Measurements from ENCODE around the gene HMG20A.
"Not testable (repeated sequence)": the region's sequence is repeated elsewhere in the genome, so short reads cannot be mapped to it uniquely, and the experiment has no call there.

The HMG20A gene

GRCh38 chr15:77420610-77421369, at the start of gene HMG20A:
Gene HMG20A, plus strand, starts transcription at chr15:77420888. Its CDS starts 37,520 bp downstream, at chr15:77458408.
- DNase-seq, result peak; percentile 83

- no peak for DNase-seq
Measured at GRCh38 chr15:77371850-77372563, 48.7 kb upstream of the HMG20A start.

- DNase-seq, result no peak
Measured at GRCh38 chr15:77373441-77373840, 47.2 kb upstream of the HMG20A start.

GRCh38 chr15:77375133-77375532, 45.6 kb upstream of the HMG20A start:
- DNase-seq, result no peak

- DNase-seq, result no peak
Measured at GRCh38 chr15:77376770-77377169, 43.9 kb upstream of the HMG20A start.

- DNase-seq, result no peak
Measured at GRCh38 chr15:77380033-77380432, 40.7 kb upstream of the HMG20A start.

- no peak for DNase-seq
Measured at GRCh38 chr15:77384086-77384485, 36.6 kb upstream of the HMG20A start.

GRCh38 chr15:77384589-77385359, 35.9 kb upstream of the HMG20A start:
- DNase-seq, result no peak

GRCh38 chr15:77386626-77387025, 34.1 kb upstream of the HMG20A start:
- DNase-seq, result no peak

- no peak for DNase-seq
Measured at GRCh38 chr15:77387365-77388105, 33.2 kb upstream of the HMG20A start.

- DNase-seq, result no peak
Measured at GRCh38 chr15:77391372-77391951, 29.2 kb upstream of the HMG20A start.

GRCh38 chr15:77392762-77393470, 27.8 kb upstream of the HMG20A start:
- DNase-seq, result no peak

- no peak for DNase-seq
Measured at GRCh38 chr15:77393471-77393840, 27.2 kb upstream of the HMG20A start.

GRCh38 chr15:77395013-77395774, 25.5 kb upstream of the HMG20A start:
- DNase-seq, result no peak

- DNase-seq, result no peak
Measured at GRCh38 chr15:77396692-77397091, 24.0 kb upstream of the HMG20A start.

GRCh38 chr15:77398927-77399326, 21.8 kb upstream of the HMG20A start:
- no peak for DNase-seq

- DNase-seq, result no peak
Measured at GRCh38 chr15:77400258-77400657, 20.4 kb upstream of the HMG20A start.

- DNase-seq, result no peak
Measured at GRCh38 chr15:77402740-77403379, 17.8 kb upstream of the HMG20A start.

- not testable (repeated sequence) for DNase-seq
Measured at GRCh38 chr15:77406173-77406759, 14.4 kb upstream of the HMG20A start.

GRCh38 chr15:77406846-77407245, 13.8 kb upstream of the HMG20A start:
- peak in 1 of 2 experiments; percentile 25 for DNase-seq

All from NCI-H2081 (cell line).